ENCODE measurements around the gene TTC28.
"Not testable (repeated sequence)": the region's sequence is repeated elsewhere in the genome, so short reads cannot be mapped to it uniquely, and the experiment has no call there.

Gene TTC28

DNA sequence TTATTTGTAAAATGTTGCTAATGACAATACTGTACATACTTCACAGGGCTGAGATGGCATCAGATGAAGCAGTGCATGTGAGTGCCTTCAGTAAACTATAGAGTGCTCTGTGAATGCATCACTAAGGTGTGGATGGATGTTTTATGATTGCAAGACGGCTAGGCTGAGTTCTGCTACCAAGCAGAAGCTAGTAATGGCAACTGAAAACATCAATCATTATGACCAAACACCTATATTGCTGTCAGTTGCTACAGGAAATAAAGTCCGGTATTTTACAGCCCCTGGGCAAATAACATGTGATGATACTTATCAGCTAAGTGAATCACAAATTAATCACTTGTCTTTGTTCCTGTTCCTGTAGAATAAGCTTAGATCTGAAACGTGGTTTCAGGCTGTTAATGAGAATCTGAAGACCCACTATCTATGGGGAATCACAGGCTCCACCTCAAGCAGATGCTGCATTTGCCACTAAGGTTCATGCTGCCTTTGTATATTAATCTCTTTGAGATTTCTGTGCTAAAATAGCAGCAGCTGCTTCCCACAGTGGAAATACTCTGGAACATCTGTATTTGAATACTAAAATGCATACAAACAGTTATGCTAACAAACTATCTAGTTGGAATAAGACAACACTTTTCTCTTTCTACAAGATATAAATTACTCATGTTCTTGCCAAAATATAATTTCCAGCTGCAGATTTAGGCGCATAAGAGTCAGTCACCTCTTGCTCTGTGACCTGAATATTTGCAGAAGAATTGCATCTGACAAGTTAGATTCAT is 506.6 kb downstream of the TTC28 start:
- no peak for DNase-seq

- no peak for DNase-seq
Measured at GRCh38 chr22:28171712-28172111, 507.9 kb downstream of the TTC28 start.

DNA sequence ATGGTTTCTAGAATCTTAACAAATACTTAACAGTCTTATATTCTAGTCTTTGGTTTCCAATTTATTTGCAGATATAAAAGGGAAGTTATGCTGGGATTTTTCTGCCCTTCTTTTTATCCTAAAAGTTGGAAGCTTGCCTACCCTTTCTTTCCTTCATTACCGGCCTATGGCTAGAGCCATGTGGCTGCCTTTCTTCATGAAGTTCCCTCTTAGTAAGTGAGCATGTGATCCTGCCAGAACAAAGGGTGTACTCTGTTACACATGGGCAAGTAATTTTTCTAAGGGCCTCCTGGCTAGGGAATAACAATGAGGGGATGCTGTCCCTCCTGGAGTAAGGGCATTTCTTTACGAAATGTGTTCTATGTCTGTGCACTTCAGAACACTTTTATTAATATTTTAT is 508.5 kb downstream of the TTC28 start:
- DNase-seq = no peak

DNA sequence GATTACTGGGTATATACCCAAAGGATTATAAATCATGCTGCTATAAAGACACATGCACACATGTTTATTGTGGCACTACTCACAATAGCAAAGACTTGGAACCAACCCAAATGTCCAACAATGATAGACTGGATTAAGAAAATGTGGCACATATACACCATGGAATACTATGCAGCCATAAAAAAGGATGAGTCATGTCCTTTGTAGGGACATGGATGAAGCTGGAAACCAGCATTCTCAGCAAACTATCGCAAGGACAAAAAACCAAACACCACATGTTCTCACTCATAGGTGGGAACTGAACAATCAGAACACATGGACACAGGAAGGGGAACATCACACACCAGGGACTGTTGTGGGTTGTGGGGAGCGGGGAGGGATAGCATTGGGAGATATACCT is 510.3 kb downstream of the TTC28 start:
- not testable (repeated sequence) for DNase-seq

- DNase-seq = no peak
Measured at GRCh38 chr22:28155808-28156207, 523.8 kb downstream of the TTC28 start.

DNA sequence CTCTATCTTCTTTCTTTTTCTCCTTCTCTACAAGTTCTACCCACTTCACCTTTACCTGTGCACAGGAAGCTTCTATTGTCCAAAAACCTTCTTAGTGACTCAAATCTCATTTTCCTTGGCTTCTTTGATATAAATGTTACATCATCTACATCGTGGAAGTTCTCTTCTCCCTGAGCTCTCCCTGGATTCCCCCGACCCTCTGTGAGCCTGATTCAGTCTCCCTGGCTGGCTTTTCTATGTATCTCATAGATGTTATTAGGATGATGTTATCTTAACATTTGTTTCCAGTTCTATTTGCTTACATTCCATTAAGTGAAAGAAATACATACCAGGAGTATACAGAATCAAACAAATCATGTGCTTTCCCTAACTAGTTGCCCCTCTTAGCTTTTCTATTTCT is 524.8 kb downstream of the TTC28 start:
- no peak for DNase-seq

GRCh38 chr22:28151151-28151816 is 528.4 kb downstream of the TTC28 start:
- no peak for DNase-seq

DNA sequence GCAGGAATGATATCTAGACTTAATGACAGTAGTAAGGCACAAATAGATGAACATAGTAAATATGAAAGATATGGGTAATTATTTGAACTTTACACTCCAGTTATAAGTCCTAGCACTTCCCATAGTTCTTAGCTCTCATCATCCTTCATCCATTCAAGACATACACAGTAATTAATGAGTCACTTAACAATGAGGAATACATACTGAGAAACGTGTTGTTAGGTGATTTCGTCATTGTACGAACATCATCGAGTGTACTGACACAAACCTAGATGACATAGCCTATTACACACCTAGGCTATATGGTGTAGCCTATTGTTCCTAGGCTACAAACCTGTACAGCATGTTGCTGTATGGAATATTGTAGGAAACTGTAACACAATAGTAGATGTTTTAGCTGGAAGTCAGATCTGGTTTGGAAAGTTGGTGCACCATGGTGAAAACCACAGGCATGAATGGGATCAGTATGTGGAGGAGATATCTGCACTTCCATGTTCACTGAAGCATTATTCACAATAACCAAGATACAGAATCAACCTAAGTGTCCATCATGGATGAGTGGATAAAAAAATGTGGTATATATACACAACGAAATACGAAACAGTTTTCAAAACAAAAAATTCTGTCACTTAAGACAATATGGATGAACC is 530.7 kb downstream of the TTC28 start:
- DNase-seq = no peak

DNA sequence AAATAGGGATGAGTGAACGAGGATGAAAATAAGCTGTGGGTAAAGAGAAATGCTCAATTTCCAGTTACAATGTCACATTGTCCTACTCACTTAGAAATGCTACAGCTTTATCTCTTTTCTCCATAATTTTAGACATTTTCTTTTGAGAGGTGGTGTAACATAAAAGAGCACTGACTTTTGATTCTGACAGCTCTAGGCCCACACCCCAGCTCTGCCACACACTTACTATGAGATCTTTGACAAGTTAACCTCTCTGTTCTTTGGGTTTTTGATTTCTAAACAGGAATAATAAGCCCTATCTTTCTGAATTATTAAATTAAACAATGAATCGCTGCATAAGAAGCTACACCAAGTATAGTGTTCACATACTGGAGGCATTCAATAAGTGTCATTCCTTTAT is 532.2 kb downstream of the TTC28 start:
- DNase-seq = no peak

- DNase-seq = peak; percentile 36
Measured at GRCh38 chr22:28146401-28147314, 533.0 kb downstream of the TTC28 start.

DNA sequence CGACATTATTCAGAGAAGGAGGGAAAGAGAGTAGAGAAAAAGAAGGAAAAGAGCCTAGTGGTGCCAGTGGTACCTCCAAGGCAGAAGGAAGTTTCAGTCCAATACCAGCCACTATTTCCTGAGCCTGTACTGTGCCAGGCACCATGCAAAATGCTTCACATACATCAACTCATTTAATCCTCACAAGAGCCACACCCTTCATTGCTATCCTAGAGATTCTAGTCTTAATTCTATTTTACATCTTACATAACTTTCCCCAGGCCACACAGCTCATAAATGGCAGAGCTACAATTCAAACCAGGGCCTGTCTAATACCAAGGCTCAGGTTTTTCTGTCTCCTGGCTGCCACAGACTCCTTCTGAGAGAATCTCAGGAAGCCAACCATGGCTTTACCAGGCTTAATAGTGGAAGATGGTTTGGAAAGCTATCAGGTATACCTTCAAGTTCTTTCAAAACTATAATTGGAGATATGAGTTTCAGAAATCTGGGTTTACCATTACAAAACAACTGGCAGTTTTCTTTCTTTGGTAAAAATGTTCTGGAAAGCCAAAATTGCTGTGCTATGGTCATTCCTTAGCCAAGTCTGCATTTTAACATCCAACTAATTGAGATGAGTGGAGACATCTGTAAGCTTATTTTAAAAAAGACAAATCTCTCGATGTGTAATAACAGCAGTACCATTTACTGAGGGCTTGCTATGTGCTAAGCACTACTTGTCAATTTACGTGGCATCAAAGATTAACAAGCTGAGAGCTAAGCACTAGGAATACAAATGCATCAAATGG is 535.5 kb downstream of the TTC28 start:
- no peak for DNase-seq

DNA sequence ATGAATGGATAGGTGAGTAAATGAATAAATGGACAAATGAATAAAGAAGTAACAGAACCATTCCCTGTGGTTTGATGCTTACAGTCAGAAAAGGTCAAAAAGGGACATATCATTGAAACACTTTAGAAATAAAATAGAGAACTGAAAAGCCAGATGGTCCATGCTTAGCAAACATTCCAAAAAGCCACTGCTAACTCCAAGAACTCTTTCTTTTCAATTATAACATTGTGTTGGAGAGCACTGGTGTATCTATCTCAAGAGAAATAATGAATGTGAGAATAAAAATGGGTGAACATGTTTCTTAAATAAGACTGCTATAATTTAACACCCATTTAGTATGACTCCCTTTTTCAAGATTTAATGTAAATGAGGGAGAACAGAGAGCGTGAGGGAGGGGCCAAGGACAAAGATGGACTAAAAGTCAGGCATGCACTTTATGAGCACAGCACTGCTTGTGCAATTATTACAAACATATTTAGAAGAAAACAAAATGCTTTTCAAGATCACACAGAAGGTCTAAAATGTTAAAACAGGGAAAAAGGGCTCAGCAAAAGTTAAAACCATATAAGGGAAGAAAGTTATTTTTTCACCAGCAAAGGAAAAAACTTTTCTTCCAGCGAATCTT is 536.3 kb downstream of the TTC28 start:
- DNase-seq = no peak

GRCh38 chr22:28142361-28142961 is 537.2 kb downstream of the TTC28 start:
- no peak for DNase-seq

- DNase-seq = no peak
Measured at GRCh38 chr22:28141614-28142013, 538.0 kb downstream of the TTC28 start.

DNA sequence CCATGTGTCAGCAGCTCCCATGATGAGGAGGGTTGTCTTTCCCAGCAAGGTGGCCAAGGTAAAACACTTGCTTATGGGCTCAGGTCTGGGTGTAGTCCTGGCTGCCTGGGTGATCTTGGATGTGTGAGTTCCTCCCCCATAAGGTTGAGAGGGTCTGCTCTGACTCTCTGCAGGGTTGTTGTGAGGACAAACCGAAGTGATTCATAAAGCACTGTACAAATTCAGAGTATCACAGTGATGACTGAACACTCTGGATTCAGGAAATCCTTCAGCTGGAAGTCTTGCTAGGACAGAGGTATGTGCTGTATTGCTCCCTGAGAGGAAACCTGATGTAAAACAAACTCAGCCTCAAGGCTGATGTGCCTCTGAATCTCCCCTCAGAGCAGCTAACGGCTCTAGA is 539.7 kb downstream of the TTC28 start:
- no peak for DNase-seq

GRCh38 chr22:28139516-28139915 is 540.1 kb downstream of the TTC28 start:
- no peak for DNase-seq

- no peak for DNase-seq
Measured at GRCh38 chr22:28137036-28137435, 542.6 kb downstream of the TTC28 start.

DNA sequence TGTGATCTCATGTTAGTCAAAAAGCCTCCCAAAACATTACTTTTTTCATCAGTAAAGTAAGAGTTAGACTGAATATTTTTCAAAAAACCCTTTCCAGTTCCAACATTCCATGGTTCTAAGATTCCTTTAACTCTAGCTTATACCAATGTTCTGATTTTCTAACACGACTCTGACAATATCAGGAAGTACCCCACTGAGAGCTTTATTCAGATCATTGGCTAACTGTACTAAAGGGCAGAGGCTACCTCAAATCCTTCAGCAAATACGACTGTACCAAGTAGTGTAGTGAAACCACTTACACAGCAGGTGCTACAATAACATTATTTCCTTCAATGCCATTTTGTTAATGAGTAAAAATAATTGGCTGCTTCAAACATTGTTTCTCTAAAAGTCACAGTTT is 547.2 kb downstream of the TTC28 start:
- no peak for DNase-seq

- DNase-seq = peak; percentile 1
Measured at GRCh38 chr22:28129319-28129962, 550.2 kb downstream of the TTC28 start.

GRCh38 chr22:28128827-28129226 is 550.8 kb downstream of the TTC28 start:
- no peak for DNase-seq

GRCh38 chr22:28125799-28126198 is 553.8 kb downstream of the TTC28 start:
- no peak for DNase-seq

Measured in DMS79 treated with DMSO at 0.1 percent for 48 hours (cell line).